ENCODE results near the gene ZNF793. TPM values are rescaled to one million over a fixed set of nuclear protein-coding genes. Genes with fewer than 3 reads are reported as not detected.

Gene ZNF793
- total and polyA plus RNA-seq, 10 of the 15 experiments (the other 5 are each of a cell fraction or from before 2014, with no cell fraction given) = 0.10 to 1.1 (median 0.30) TPM

- TF ChIP-seq CREB1 (IDR thresholded peaks at IDR 0.05; ENCODE audit: low read depth) = peak; percentile 82; the same call in 1 of the 2 replicates
Observed at GRCh38 chr19:37551129-37551993, 44.6 kb downstream of the ZNF793 start (continued).

GRCh38 chr19:37563518-37563917, 56.8 kb downstream of the ZNF793 start:
- no peaks in the 10 kb centered on the region for H3K36me3 ChIP-seq (ENCODE audit: control insufficient read depth in 2 of 2, insufficient read depth in 2 of 2, low read length in 1 of 2)
- peaks cover 18% of the 10 kb centered on the region for H3K9me3 ChIP-seq (replicated peaks; ENCODE audit: control insufficient read depth, insufficient read depth, low read length)
- intact Hi-C loops (cut with micrococcal nuclease; ENCODE audit: unreplicated experiment) = no loop called here
- SMC1A ChIA-PET (ENCODE audit: uncharacterized antibody, unreplicated experiment) = no interaction called here
- RAD21 ChIA-PET (ENCODE audit: unreplicated experiment) = no interaction called here
- no peaks in the 10 kb centered on the region for H4K20me1 ChIP-seq (ENCODE audit: control insufficient read depth, insufficient read depth)
- no peak overlapping the region for H3K9ac ChIP-seq (ENCODE audit: control insufficient read depth, insufficient read depth, low read length)
- in situ Hi-C loops (cut with MboI) = no loop called here
- no peak for ATAC-seq
- no peak for FAIRE-seq
- no TSS peak for BruUV-seq (replicated peaks)
- H2AFZ ChIP-seq (ENCODE audit: control insufficient read depth, low read depth, low read length) = no peak overlapping the region
- no peaks in the 10 kb centered on the region for H3K27me3 ChIP-seq (replicated peaks in 1 of 2; ENCODE audit: control insufficient read depth in 2 of 2, insufficient read depth in 2 of 2, low read length in 1 of 2)
- no peak for DNase-seq (ENCODE audit: low read depth, low spot score)
- H3K79me2 ChIP-seq (ENCODE audit: control insufficient read depth, insufficient read depth, low read length) = no peaks in the 10 kb centered on the region
- POLR2A ChIA-PET = no interaction called here
- no peak overlapping the region for H3K4me2 ChIP-seq (ENCODE audit: control insufficient read depth, insufficient read depth)
- 14% methylated on average over 3 of the region's 3 CpGs for WGBS (ENCODE audit: insufficient coverage, insufficient replicate concordance, low lambda C conversion rate, missing lambda C conversion rate)
- H3K27ac ChIP-seq (ENCODE audit: control insufficient read depth, insufficient read depth) = no peak overlapping the region
- TF ChIP-seq CEBPB (IDR thresholded peaks at IDR 0.05; ENCODE audit: borderline replicate concordance in 1 of 2, low read depth in 2 of 2, low read length in 2 of 2) (no peak), SREBF1 (IDR thresholded peaks at IDR 0.05; ENCODE audit: low read length) (no peak), BACH1 (IDR thresholded peaks at IDR 0.05; ENCODE audit: borderline replicate concordance) (no peak), RELA (IDR thresholded peaks at IDR 0.05; ENCODE audit: borderline replicate concordance, partially characterized antibody) (no peak), SMC3 (IDR thresholded peaks at IDR 0.05; ENCODE audit: borderline replicate concordance, low read length) (no peak), CHD2 (IDR thresholded peaks at IDR 0.05; ENCODE audit: borderline replicate concordance, low read depth, low read length) (no peak), PBX3 (IDR thresholded peaks at IDR 0.05; ENCODE audit: insufficient replicate concordance, low read depth, low read length) (no peak), KDM1A (IDR thresholded peaks at IDR 0.05; ENCODE audit: borderline replicate concordance) (no peak), ZZZ3 (IDR thresholded peaks at IDR 0.05; ENCODE audit: control insufficient read depth, insufficient read length, low read depth) (no peak), MXI1 (IDR thresholded peaks at IDR 0.05; ENCODE audit: low read depth, low read length) (no peak), ATF3 (IDR thresholded peaks at IDR 0.05; ENCODE audit: borderline replicate concordance, extremely low read depth, low read depth, low read length) (no peak), CBX5 (IDR thresholded peaks at IDR 0.05; ENCODE audit: low read depth) (no peak), PML (IDR thresholded peaks at IDR 0.05; ENCODE audit: low read length) (no peak), CREM (IDR thresholded peaks at IDR 0.05; ENCODE audit: low read depth) (no peak), SUPT20H (IDR thresholded peaks at IDR 0.05; ENCODE audit: borderline replicate concordance, control insufficient read depth, low read depth, low read length) (no peak), NR2F1 (conservative IDR thresholded peaks at IDR 0.05) (no peak), HDGF (IDR thresholded peaks at IDR 0.05) (no peak), ZNF622 (IDR thresholded peaks at IDR 0.05) (no peak)
- H3K4me3 ChIP-seq = no peak overlapping the region
- H3K4me1 ChIP-seq (ENCODE audit: control insufficient read depth, insufficient read depth, low read length) = no peaks in the 10 kb centered on the region
- CTCF ChIA-PET = no interaction called here
